Putamen (tissue), 1 donor: Measurements from ENCODE around the gene ACIN1.

Source experiments
- DNase-seq: peaks from one replicate; pipeline ENCODE4 v3.0.0-alpha.2; 2016; ENCODE audit warnings: low spot score

Gene ACIN1

GRCh38 chr14:23094666-23095195, at the start of gene ACIN1:
Gene ACIN1 (minus strand): TSS chr14:23095136. CDS start chr14:23095112, 24 bp downstream.
- peak; percentile 85 for DNase-seq

- no peak for DNase-seq
Observed at GRCh38 chr14:23143911-23144310, 49.0 kb upstream of the ACIN1 start.

- no peak for DNase-seq
Observed at GRCh38 chr14:23142826-23143225, 47.9 kb upstream of the ACIN1 start.

GRCh38 chr14:23141706-23142444, 46.9 kb upstream of the ACIN1 start:
- DNase-seq = no peak

- no peak for DNase-seq
Observed at GRCh38 chr14:23140371-23140770, 45.4 kb upstream of the ACIN1 start.

GRCh38 chr14:23139874-23140273, 44.9 kb upstream of the ACIN1 start:
- no peak for DNase-seq

- no peak for DNase-seq
Observed at GRCh38 chr14:23137813-23138535, 43.0 kb upstream of the ACIN1 start.

- DNase-seq = no peak
Observed at GRCh38 chr14:23137192-23137812, 42.4 kb upstream of the ACIN1 start.

GRCh38 chr14:23136566-23137133, 41.7 kb upstream of the ACIN1 start:
- no peak for DNase-seq

GRCh38 chr14:23132970-23133369, 38.0 kb upstream of the ACIN1 start:
- no peak for DNase-seq

GRCh38 chr14:23131482-23131881, 36.5 kb upstream of the ACIN1 start:
- DNase-seq = no peak

GRCh38 chr14:23130871-23131270, 35.9 kb upstream of the ACIN1 start:
- no peak for DNase-seq

- DNase-seq = no peak
Observed at GRCh38 chr14:23129759-23130316, 34.9 kb upstream of the ACIN1 start.

GRCh38 chr14:23128969-23129758, 34.2 kb upstream of the ACIN1 start:
- DNase-seq = no peak

- DNase-seq = no peak
Observed at GRCh38 chr14:23127861-23128260, 32.9 kb upstream of the ACIN1 start.

- no peak for DNase-seq
Observed at GRCh38 chr14:23126548-23127278, 31.8 kb upstream of the ACIN1 start.

- DNase-seq = no peak
Observed at GRCh38 chr14:23125933-23126524, 31.1 kb upstream of the ACIN1 start.

- DNase-seq = no peak
Observed at GRCh38 chr14:23125011-23125410, 30.1 kb upstream of the ACIN1 start.

- no peak for DNase-seq
Observed at GRCh38 chr14:23124337-23124954, 29.5 kb upstream of the ACIN1 start.

- no peak for DNase-seq
Observed at GRCh38 chr14:23123419-23123818, 28.5 kb upstream of the ACIN1 start.
